Gastroesophageal sphincter (tissue), 4 donors: ENCODE data around the gene DNAAF8. TPM values are rescaled to one million over a fixed set of nuclear protein-coding genes. Genes with fewer than 3 reads are reported as not detected.

ENCODE experiments used
- ATAC-seq: fragments of 150-250 bp; one replicate; pipeline ENCODE4 v1.9.1; 2016; ENCODE audit warnings: mild to moderate bottlenecking, moderate library complexity
- H3K27ac ChIP-seq, 4 donors: fragments of 200-600 bp; sonication (generic) in 3 of 4; 1 replicate in 3 of 4; 2 replicates in 1 of 4; pipeline ENCODE4 v1.5.1; 2016 to 2019
- H3K27me3 ChIP-seq: fragments of 200-600 bp; sonication (generic); one replicate; pipeline ENCODE4 v1.5.1; 2019
- H3K36me3 ChIP-seq, 2 donors: fragments of 200-600 bp; sonication (generic); one replicate each; pipeline ENCODE4 v1.5.1; 2019; ENCODE audit warnings: control low read depth in 1 of 2
- H3K4me1 ChIP-seq, 3 donors: fragments of 200-600 bp; sonication (generic); 1 replicate in 2 of 3; 2 replicates in 1 of 3; pipeline ENCODE4 v1.5.1; 2016 to 2019; ENCODE audit warnings: control low read depth in 2 of 3
- H3K4me3 ChIP-seq, 2 donors: fragments of 200-600 bp; sonication (generic); one replicate each; pipeline ENCODE4 v1.5.1; 2019; ENCODE audit warnings: mild to moderate bottlenecking in 1 of 2, moderate library complexity in 1 of 2
- H3K9me3 ChIP-seq, 3 donors: fragments of 200-600 bp; sonication (generic); one replicate each; pipeline ENCODE4 v1.5.1; 2017 to 2019; ENCODE audit warnings: control low read depth in 2 of 3
- CTCF ChIP-seq, 4 experiments: fragments of 200-600 bp in 2 of 4; fragments of 450-650 bp in 2 of 4; sonication (generic) in 1 of 4; IDR thresholded peaks; one replicate each; pipeline ENCODE4 v1.5.1; 2017 to 2019; ENCODE audit warnings: antibody characterized with exemption in 4 of 4, mild to moderate bottlenecking in 2 of 4, moderate library complexity in 2 of 4
- EP300 ChIP-seq: sonication (generic); formaldehyde crosslinking; IDR thresholded peaks from one replicate; pipeline ENCODE4 v1.6.1; 2017; ENCODE audit warnings: antibody characterized with exemption, mild to moderate bottlenecking
- POLR2A ChIP-seq, 2 donors: fragments of 450-650 bp; IDR thresholded peaks; one replicate each; pipeline ENCODE4 v1.6.1; 2017; ENCODE audit warnings: antibody characterized with exemption in 2 of 2, mild to moderate bottlenecking in 2 of 2, moderate library complexity in 1 of 2
- POLR2AphosphoS5 ChIP-seq: sonication (generic); formaldehyde crosslinking; IDR thresholded peaks from one replicate; pipeline ENCODE4 v1.6.1; 2017; ENCODE audit warnings: antibody characterized with exemption
- WGBS, 2 donors: methylation state at CpG; one replicate each; pipeline ENCODE4 v1.1.5; 2018; ENCODE audit warnings: low coverage in 1 of 2; 5-methylcytosine and 5-hydroxymethylcytosine counted together
- total RNA-seq, 4 donors: library from RNA; depleted of rRNA; stranded (reverse); fragments of >200 nt; gene quantifications; one replicate each; pipeline ENCODE4 v1.1.0, GENCODE V29; 2016

The DNAAF8 gene
- total RNA-seq, 4 donors from 2014 or later, result 0.54 to 0.89 (median 0.65) TPM

- WGBS, 2 donors, result 94% methylated on average over 2 to 3 of the region's 8 CpGs
- Histone ChIP-seq H3K27me3 (peaks cover 8% of the 10 kb centered on the region), H3K4me1 (no peaks in the 10 kb centered on the region), H3K9me3 (no peaks in the 10 kb centered on the region), H3K36me3 (no peaks in the 10 kb centered on the region), H3K27ac (no peak overlapping the region), H3K4me3 (no peak overlapping the region)
- no peak for ATAC-seq
- TF ChIP-seq POLR2A (IDR thresholded peaks at IDR 0.05) (no peak), EP300 (no peak), POLR2AphosphoS5 (no peak)
These were observed 52.7 kb downstream of the DNAAF8 start for GRCh38 chr16:4787068-4787467.

- H3K27me3 ChIP-seq, result peaks cover 8% of the 10 kb centered on the region
- WGBS, 2 donors, result 18 to 45% methylated on average over 3 to 6 of the region's 14 CpGs
- ATAC-seq, result no peak
- H3K27ac ChIP-seq, result no peak within 1 kb of the TSS
- no peaks in the 10 kb centered on the region for H3K9me3 ChIP-seq
- H3K36me3 ChIP-seq, result no peaks in the 10 kb centered on the region
- H3K4me3 ChIP-seq, result no peak within 1 kb of the TSS
- no peaks in the 10 kb centered on the region for H3K4me1 ChIP-seq
- TF ChIP-seq CTCF (IDR thresholded peaks at IDR 0.05) (no peak), EP300 (no peak), POLR2A (IDR thresholded peaks at IDR 0.05) (no peak), POLR2AphosphoS5 (no peak)
These were observed 53.5 kb downstream of the DNAAF8 start, which contains the start of gene SEPTIN12 for GRCh38 chr16:4787627-4788482. Gene SEPTIN12 (minus strand): TSS chr16:4788345. CDS start chr16:4787645, 700 bp downstream.

- Histone ChIP-seq H3K27me3 (peaks cover 8% of the 10 kb centered on the region), H3K36me3 (no peaks in the 10 kb centered on the region), H3K27ac (no peak overlapping the region), H3K4me3 (no peak overlapping the region), H3K9me3 (no peaks in the 10 kb centered on the region), H3K4me1 (no peaks in the 10 kb centered on the region)
- WGBS, 2 donors, result 31 to 63% methylated on average over 3 of the region's 9 CpGs
- no peak for TF ChIP-seq POLR2A (IDR thresholded peaks at IDR 0.05)
- no peak for TF ChIP-seq CTCF (IDR thresholded peaks at IDR 0.05)
- no peak for TF ChIP-seq POLR2AphosphoS5
- no peak for TF ChIP-seq EP300
- no peak for ATAC-seq
These were observed 54.2 kb downstream of the DNAAF8 start for GRCh38 chr16:4788489-4788889.

GRCh38 chr16:4788910-4789309, 54.6 kb downstream of the DNAAF8 start:
- TF ChIP-seq CTCF (IDR thresholded peaks at IDR 0.05) (no peak), EP300 (no peak), POLR2AphosphoS5 (no peak)
- no peak for ATAC-seq
- Histone ChIP-seq H3K36me3 (no peaks in the 10 kb centered on the region), H3K9me3 (no peaks in the 10 kb centered on the region), H3K27me3 (peaks cover 8% of the 10 kb centered on the region), H3K4me1 (no peaks in the 10 kb centered on the region), H3K27ac (no peak overlapping the region), H3K4me3 (no peak overlapping the region)
- WGBS, 2 donors, result 87 to 94% methylated on average over 6 to 7 of the region's 7 CpGs

- no peak for ATAC-seq
- Histone ChIP-seq H3K36me3 (no peaks in the 10 kb centered on the region), H3K4me3 (no peak overlapping the region), H3K27me3 (peaks cover 8% of the 10 kb centered on the region), H3K9me3 (no peaks in the 10 kb centered on the region), H3K27ac (no peak overlapping the region), H3K4me1 (no peaks in the 10 kb centered on the region)
- WGBS, 2 donors, result 59 to 100% methylated on average over 3 of the region's 10 CpGs
- TF ChIP-seq POLR2A (IDR thresholded peaks at IDR 0.05) (no peak), POLR2AphosphoS5 (no peak), EP300 (no peak), CTCF (IDR thresholded peaks at IDR 0.05) (no peak)
These were observed 55.9 kb downstream of the DNAAF8 start for GRCh38 chr16:4790261-4790660.
